Adrenal gland (tissue), 12 donors: ENCODE measurements around the gene NELL2. TPM values are rescaled to one million over a fixed set of nuclear protein-coding genes. Genes with fewer than 3 reads are reported as not detected.

Experiments used
- DNase-seq, 7 donors: peaks; one replicate each; pipeline ENCODE4 v3.0.0-alpha.2; 2019 to 2020
- H3K27ac ChIP-seq, 5 donors: fragments of 200-600 bp; sonication (generic) in 4 of 5; 1 replicate in 3 of 5; 2 replicates in 2 of 5; pipeline versions ENCODE4 v1.5.1 to v1.8.0; 2016 to 2020; ENCODE audit warnings: mild to moderate bottlenecking in 1 of 5
- H3K27me3 ChIP-seq: fragments of 200-600 bp; 2 replicates; pipeline ENCODE4 v1.8.0; 2021
- H3K36me3 ChIP-seq, 2 donors: fragments of 200-600 bp; replicated peaks in 1 of 2; 1 replicate in 1 of 2; 2 replicates in 1 of 2; pipeline versions ENCODE4 v1.5.1 to v1.8.0; 2018 to 2022
- H3K4me1 ChIP-seq, 2 donors: fragments of 200-600 bp; replicated peaks in 1 of 2; 1 replicate in 1 of 2; 2 replicates in 1 of 2; pipeline versions ENCODE4 v1.5.1 to v1.8.0; 2018 to 2021
- H3K4me3 ChIP-seq, 4 donors: fragments of 200-600 bp; sonication (generic) in 3 of 4; one replicate each; pipeline ENCODE4 v1.5.1; 2016 to 2018
- H3K9me3 ChIP-seq, 3 donors: fragments of 200-600 bp; sonication (generic) in 1 of 3; replicated peaks in 1 of 3; 1 replicate in 2 of 3; 2 replicates in 1 of 3; pipeline versions ENCODE4 v1.5.1 to v1.8.0; 2016 to 2021
- POLR2A ChIP-seq, 2 donors: fragments of 450-650 bp; IDR thresholded peaks; one replicate each; pipeline ENCODE4 v1.6.1; 2017; ENCODE audit warnings: antibody characterized with exemption in 2 of 2, mild to moderate bottlenecking in 2 of 2, moderate library complexity in 1 of 2
- WGBS, 4 donors: extraction: QIAGEN DNeasy Blood & Tissue Kit in 2 of 4; methylation state at CpG; one replicate each; pipeline versions ENCODE4 v1.1.5 to v1.1.7; 2013 to 2017; 5-methylcytosine and 5-hydroxymethylcytosine counted together
- intact Hi-C, 2 donors: fragments of 100-400 bp; cut with DNase I; formaldehyde crosslinking; loops; one replicate each; pipeline versions ENCODE4 v1.14.1 to v1.15.0; 2022 to 2023
- polyA plus RNA-seq, 3 donors: library from polyadenylated mRNA; stranded (reverse); fragments of 200-250 nt in 2 of 3; fragments of 350-450 nt in 1 of 3; fragmentation: Illumina TruSeq in 1 of 3; extraction: RNeasy Lipid Tissue Mini Kit (QIAGEN cat#74804) in 1 of 3; gene quantifications; one replicate each; pipeline ENCODE4 v1.2.3, GENCODE V29; 2013 to 2014
- total RNA-seq, 9 donors: library from RNA; depleted of rRNA in 4 of 9; stranded (reverse); fragments of >200 nt in 4 of 9; fragments of 120-200 nt in 1 of 9; fragmentation: NEBNext Ultra II Directional in 1 of 9; extraction: Animal tissue kit (Norgen Biotek cat#: 25700) in 1 of 9; gene quantifications; one replicate each; pipeline versions ENCODE4 v1.1.0 to v1.2.4, GENCODE V29; 2013 to 2023
- TF ChIP-seq, protein P1 (sequence below), 6 experiments: fragments of 450-650 bp in 4 of 6; fragments of 200-600 bp in 2 of 6; sonication (generic) in 1 of 6; IDR thresholded peaks; 1 replicate in 5 of 6; 2 replicates in 1 of 6; pipeline versions ENCODE4 v1.5.1 to v1.8.0; 2016 to 2021; ENCODE audit warnings: antibody characterized with exemption in 6 of 6, mild to moderate bottlenecking in 2 of 6, moderate library complexity in 1 of 6
- donor health status: healthy with polysubstance abuse.
- donor health status: Bipolar disorder and iron deficiency.
- donor health status: DM: yes; HTN: yes; CAD: no.
- donor health status: DM: no; HTN: no; CAD: no.
- donor health status: DM: no; HTN: no; CAD: no.
- donor health status: DM: yes; HTN: yes; CAD: no.

Gene NELL2
- total and polyA plus RNA-seq, 12 donors, result 0.35 to 26.5 (median 6.0) TPM; not detected in 1

DNA sequence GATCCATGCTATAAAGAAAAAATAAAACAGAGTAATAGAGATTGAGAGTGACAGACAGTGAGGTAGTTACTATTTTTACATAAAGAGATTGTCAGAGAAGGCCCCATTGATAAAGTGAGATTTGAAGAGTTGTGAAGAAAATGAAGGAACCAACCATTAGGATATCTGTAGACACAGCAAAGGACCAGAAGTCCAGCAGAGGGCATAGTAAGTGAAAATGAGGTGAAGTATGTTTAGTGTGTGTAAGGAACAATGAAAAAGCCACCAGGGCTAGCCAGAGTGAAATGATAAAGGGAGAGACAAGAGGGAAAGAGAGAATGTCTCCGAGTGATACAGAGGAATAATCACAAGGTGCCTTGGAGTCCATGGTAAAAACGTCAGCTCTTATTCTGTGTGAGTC, 411.0 kb downstream of the NELL2 start:
- no peak overlapping the region for H3K4me3 ChIP-seq
- intact Hi-C loops, result no loop called here
- no peaks in the 10 kb centered on the region for H3K36me3 ChIP-seq
- no peak overlapping the region for H3K27ac ChIP-seq
- H3K9me3 ChIP-seq, result no peaks in the 10 kb centered on the region
- no peaks in the 10 kb centered on the region for H3K4me1 ChIP-seq
- no peak for DNase-seq
- no peak for TF ChIP-seq POLR2A (IDR thresholded peaks at IDR 0.05)
- TF ChIP-seq, protein P1, sequence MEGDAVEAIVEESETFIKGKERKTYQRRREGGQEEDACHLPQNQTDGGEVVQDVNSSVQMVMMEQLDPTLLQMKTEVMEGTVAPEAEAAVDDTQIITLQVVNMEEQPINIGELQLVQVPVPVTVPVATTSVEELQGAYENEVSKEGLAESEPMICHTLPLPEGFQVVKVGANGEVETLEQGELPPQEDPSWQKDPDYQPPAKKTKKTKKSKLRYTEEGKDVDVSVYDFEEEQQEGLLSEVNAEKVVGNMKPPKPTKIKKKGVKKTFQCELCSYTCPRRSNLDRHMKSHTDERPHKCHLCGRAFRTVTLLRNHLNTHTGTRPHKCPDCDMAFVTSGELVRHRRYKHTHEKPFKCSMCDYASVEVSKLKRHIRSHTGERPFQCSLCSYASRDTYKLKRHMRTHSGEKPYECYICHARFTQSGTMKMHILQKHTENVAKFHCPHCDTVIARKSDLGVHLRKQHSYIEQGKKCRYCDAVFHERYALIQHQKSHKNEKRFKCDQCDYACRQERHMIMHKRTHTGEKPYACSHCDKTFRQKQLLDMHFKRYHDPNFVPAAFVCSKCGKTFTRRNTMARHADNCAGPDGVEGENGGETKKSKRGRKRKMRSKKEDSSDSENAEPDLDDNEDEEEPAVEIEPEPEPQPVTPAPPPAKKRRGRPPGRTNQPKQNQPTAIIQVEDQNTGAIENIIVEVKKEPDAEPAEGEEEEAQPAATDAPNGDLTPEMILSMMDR (IDR thresholded peaks at IDR 0.05), result no peak
- H3K27me3 ChIP-seq, result no peaks in the 10 kb centered on the region
- 56 to 73% (median 71%) methylated on average over 2 of the region's 2 CpGs for WGBS, 4 donors

DNA sequence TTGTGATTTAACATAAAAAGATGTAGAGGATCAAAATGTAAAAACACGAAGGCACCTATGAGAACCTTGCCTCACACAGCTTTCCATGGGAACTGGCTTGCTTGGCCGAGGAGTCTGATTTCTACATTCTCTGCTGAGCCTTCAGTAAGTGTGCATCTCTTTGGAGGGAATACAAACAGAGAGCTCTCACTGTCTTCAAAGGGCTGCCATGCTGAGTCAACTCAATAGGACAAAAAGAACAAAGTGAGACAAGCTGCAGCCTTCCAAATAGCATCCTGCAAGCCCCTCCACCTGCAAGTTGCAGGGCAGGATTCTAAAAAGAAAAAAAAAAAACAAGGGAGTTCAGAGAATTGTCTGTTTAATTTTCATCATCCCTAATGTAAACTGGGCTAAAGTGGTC, 411.9 kb downstream of the NELL2 start:
- H3K9me3 ChIP-seq, result no peaks in the 10 kb centered on the region
- no peak overlapping the region for H3K27ac ChIP-seq
- 62 to 74% (median 64%) methylated on average over 2 of the region's 2 CpGs for WGBS, 4 donors
- TF ChIP-seq, protein P1 (IDR thresholded peaks at IDR 0.05), result no peak
- no peak for TF ChIP-seq POLR2A (IDR thresholded peaks at IDR 0.05)
- intact Hi-C loops, result no loop called here
- H3K4me3 ChIP-seq, result no peak overlapping the region
- DNase-seq, result no peak
- no peaks in the 10 kb centered on the region for H3K4me1 ChIP-seq
- no peaks in the 10 kb centered on the region for H3K27me3 ChIP-seq
- H3K36me3 ChIP-seq, result no peaks in the 10 kb centered on the region

DNA sequence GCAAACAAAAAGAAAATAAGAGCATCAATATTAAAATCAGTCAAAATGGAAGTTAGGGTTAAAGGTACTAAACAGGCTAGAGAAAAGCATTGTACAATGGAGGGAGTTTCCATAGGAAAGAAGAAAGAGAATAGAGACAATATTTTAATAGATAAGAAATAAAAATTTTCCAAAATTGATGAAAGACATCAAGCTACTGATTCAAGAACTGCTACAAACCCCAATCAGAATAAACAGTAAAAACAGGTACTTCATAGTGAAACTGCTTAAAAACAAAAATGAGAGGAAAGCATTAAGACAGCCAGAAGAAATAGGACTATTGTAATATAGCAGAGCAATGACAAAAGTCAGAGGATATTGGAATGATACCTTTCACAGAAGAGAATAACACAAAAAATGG, 413.4 kb downstream of the NELL2 start:
- H3K36me3 ChIP-seq, result no peaks in the 10 kb centered on the region
- H3K27me3 ChIP-seq, result no peaks in the 10 kb centered on the region
- intact Hi-C loops, result no loop called here
- no peak for DNase-seq
- TF ChIP-seq, protein P1 (IDR thresholded peaks at IDR 0.05), result no peak
- no peak for TF ChIP-seq POLR2A (IDR thresholded peaks at IDR 0.05)
- no peak overlapping the region for H3K4me3 ChIP-seq
- no peaks in the 10 kb centered on the region for H3K9me3 ChIP-seq
- H3K27ac ChIP-seq, result no peak overlapping the region
- H3K4me1 ChIP-seq, result no peaks in the 10 kb centered on the region

DNA sequence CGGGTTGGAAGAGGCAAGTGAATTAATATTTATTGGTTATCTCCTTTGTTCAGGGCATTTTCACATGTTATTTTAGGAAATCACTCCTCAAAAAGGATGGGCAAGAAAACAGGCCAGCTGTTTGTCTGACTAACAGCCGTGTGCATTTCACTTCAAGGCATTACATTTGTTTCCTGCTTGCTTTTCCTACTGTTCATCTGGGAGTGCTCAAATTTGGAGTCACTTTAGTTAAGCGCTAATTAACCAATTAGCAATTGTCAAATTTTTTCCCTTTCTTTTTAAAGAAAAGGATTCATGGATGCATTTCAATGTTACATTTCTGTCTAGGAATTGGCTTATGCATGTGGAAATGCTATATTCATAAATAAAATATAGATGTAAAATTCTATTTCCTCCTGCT, 415.9 kb downstream of the NELL2 start:
- Histone ChIP-seq H3K36me3 (no peaks in the 10 kb centered on the region), H3K4me3 (no peak overlapping the region), H3K9me3 (no peaks in the 10 kb centered on the region), H3K4me1 (no peaks in the 10 kb centered on the region), H3K27ac (no peak overlapping the region), H3K27me3 (no peaks in the 10 kb centered on the region)
- no peak for DNase-seq
- TF ChIP-seq, protein P1 (IDR thresholded peaks at IDR 0.05), result no peak
- TF ChIP-seq POLR2A (IDR thresholded peaks at IDR 0.05), result no peak
- intact Hi-C loops, result no loop called here
- 71 to 80% (median 76%) methylated on average over 3 of the region's 3 CpGs for WGBS, 4 donors
